Fibroblast of villous mesenchyme (primary cell): Measurements from ENCODE around the gene SLC38A1. TPM values are rescaled to one million over a fixed set of nuclear protein-coding genes. Genes with fewer than 3 reads are reported as not detected.
"Not testable (repeated sequence)": the region's sequence is repeated elsewhere in the genome, so short reads cannot be mapped to it uniquely, and the experiment has no call there.

Experiments used
- DNase-seq: peaks from one replicate; pipeline ENCODE4 v3.0.0-alpha.2; 2010; ENCODE audit warnings: low read depth
- H3K4me3 ChIP-seq: 2 replicates; pipeline ENCODE4 v1.5.1; 2011; ENCODE audit warnings: low read depth, mild to moderate bottlenecking, low read length
- total RNA-seq: library from RNA; depleted of rRNA; stranded (reverse); fragments of >200 nt; gene quantifications from 2 replicates; pipeline ENCODE4 v1.2.3, GENCODE V29; 2012
- TF ChIP-seq, protein P1 (sequence below): IDR thresholded peaks from 2 replicates; pipeline ENCODE4 v1.5.1; 2012; ENCODE audit warnings: low read depth, mild to moderate bottlenecking, low read length; ENCODE audit not compliant: insufficient read depth

The SLC38A1 gene
- total RNA-seq, 1 donor = 149 TPM

DNA sequence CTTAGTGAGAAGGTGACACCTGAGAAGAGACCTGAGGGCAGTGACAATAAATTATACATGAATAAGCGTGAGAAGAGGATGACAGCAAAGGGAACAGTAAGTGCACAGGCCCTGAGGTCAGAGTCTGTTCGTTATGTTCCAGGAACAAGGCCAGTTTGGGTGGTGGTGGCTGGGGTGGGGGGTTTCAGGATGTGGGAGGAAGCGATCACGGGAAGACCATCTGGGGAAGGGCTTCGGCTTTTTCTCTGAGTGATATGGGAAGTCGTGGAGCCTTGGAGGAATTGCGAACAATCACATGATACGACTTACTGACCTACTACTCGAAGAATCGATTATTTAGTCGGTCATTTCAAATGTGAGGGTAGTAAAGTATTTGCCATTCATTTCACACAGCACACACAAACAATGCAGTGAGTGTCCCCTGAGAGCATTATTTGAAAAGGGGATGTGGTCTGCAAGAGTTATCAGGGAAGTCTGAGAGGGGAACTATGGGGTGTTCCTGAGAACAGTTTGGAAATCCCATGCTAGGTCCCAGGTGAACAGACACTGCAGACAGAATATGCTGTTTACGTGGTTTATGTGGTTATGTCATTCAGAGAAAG is 94.7 kb downstream of the SLC38A1 start:
- TF ChIP-seq, protein P1, sequence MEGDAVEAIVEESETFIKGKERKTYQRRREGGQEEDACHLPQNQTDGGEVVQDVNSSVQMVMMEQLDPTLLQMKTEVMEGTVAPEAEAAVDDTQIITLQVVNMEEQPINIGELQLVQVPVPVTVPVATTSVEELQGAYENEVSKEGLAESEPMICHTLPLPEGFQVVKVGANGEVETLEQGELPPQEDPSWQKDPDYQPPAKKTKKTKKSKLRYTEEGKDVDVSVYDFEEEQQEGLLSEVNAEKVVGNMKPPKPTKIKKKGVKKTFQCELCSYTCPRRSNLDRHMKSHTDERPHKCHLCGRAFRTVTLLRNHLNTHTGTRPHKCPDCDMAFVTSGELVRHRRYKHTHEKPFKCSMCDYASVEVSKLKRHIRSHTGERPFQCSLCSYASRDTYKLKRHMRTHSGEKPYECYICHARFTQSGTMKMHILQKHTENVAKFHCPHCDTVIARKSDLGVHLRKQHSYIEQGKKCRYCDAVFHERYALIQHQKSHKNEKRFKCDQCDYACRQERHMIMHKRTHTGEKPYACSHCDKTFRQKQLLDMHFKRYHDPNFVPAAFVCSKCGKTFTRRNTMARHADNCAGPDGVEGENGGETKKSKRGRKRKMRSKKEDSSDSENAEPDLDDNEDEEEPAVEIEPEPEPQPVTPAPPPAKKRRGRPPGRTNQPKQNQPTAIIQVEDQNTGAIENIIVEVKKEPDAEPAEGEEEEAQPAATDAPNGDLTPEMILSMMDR = no peak
- H3K4me3 ChIP-seq = no peak overlapping the region
- DNase-seq = no peak

DNA sequence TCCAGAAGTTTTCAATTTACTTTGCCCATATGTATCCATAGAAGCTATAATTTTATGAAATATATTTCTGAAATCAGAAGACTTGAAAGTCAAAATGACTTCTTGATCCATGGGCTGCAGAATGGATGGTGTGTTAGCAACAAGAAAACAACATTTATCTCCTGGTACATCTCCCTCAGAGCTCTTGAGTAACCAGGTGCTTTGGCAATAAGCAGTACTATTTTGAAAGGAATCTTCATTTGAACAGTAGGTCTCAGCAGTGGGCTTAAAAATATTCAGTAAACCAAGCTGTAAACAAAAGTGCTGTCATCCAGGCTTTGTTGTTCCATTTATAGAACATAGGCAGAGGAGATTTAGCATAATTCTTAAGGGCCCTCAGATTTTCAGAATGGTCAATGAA is 100.4 kb downstream of the SLC38A1 start:
- no peak for DNase-seq
- H3K4me3 ChIP-seq = no peak overlapping the region
- TF ChIP-seq, protein P1 = no peak

DNA sequence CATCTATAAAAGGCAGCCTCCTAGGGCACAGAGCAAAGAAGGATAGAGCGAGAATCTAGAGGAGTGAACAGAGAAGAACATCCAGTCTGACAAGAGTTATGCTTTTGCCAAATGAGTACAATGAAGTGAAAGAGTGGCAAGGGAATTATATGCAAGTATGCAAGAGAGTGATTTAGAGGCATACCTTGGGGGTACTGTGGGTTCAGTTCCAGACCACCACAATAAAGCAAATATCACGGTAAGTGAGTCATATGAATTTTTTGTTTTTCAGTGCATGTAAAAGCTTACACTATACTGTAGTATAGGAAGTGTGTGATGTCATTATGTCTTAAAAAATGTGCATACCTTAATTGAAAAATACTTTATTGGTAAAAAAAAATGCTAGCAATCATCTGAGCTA is 101.4 kb downstream of the SLC38A1 start:
- H3K4me3 ChIP-seq = no peak overlapping the region
- TF ChIP-seq, protein P1 = no peak
- DNase-seq = no peak

DNA sequence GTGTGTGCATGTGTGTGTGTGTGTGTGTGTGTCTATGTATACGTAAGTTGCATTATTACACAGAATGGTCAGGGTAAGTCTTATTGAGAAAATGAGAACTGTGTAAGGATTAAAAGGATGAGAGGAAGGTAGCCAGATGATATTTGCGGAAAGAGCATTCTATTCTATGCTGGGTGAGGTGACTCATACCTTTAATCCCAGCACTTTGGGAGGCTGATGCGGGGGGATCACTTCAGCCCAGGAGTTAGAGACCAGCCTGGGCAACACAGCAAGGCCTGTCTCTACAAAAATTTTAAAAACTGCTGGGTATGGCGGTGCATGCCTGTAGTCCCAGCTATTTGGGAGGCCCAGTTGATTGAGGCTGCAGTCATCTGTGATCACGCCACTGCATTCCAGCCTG is 103.7 kb downstream of the SLC38A1 start:
- no peak for DNase-seq
- TF ChIP-seq, protein P1 = no peak
- H3K4me3 ChIP-seq = no peak overlapping the region

DNA sequence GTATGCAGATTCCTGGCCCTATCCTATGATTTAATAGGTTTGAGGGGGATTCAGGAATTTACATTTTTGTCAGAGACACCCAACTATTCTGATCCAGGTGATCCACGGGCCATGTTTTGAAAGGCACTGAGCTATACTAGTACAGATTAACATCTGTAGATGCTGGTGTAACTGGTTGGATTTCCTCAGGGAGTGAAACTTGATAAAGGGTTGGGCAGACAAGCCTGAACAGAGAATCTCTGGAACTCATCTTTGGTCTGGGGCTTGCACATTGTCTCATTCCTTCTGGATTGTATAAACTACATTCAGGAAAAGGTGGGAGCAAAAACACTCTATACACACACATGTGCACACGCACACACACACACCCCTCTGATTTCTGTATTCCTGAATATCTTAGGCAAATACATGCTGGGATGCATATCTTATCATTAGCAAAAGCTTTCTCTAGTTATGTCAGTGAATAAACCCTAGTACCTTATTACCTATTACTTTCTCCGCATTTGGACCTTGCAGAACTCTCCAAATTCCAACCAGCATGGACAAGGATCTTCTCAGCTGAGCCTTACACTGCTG is 104.6 kb downstream of the SLC38A1 start:
- TF ChIP-seq, protein P1 = no peak
- H3K4me3 ChIP-seq = no peak overlapping the region
- DNase-seq = no peak

DNA sequence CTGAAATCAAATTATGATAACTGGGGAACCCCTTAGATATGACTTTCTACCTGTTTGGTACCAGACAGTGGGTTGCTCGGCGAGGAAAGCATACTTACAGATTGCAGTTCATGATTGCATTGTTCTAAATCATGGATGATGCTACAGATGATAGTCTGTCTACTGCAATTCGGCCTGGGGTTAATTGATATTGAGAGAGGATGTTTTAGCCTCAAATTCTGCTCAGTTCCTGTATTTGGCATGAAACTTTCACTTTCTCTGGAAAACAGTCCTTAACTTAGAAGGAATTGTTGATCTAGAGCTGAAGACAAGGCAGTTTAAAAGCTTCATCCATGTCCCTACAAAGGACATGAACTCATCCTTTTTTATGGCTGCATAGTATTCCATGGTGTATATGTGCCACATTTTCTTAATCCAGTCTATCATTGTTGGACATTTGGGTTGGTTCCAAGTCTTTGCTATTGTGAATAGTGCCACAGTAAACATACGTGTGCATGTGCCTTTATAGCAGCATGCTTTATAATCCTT is 106.2 kb downstream of the SLC38A1 start:
- H3K4me3 ChIP-seq, DNase-seq: not testable (repeated sequence)

DNA sequence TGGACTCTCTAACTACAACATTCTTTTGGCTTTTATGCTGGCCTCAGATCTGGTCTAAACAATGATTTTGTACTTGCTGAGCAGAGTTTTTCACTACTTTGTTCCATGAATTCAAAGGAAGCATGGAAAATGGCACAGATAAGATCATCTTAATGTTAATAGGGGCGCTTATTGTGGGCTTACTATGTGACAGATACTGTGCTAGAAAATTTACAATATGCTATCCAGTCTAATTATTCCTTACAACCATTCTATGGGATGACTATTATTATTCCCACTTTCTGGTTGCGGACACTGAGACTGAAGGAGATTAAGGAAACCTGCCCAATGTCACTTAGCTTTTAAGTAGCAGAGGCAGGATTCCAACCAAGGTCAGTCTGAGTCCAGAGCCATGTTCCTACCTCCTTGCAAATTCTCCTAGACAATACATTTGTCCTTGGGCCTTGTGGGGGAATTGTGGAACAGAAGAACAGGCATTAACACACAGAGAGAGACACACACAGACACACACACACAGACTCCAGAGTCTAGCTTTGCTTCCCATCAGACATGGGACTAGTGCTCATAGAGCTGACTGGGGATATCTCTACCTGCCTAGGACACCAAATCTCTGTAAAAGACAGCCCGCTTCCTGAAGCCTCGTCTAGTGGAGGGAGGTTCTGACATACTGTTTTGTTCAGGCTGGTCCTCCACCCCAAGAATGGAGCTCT is 107.7 kb downstream of the SLC38A1 start:
- no peak for DNase-seq
- H3K4me3 ChIP-seq = no peak overlapping the region
- TF ChIP-seq, protein P1 = no peak
